Mesendoderm (in vitro differentiated cells): ENCODE data around the gene OPRD1.

Source experiments
- DNase-seq: peaks from one replicate; pipeline ENCODE4 v3.0.0; 2013
- H2AK5ac ChIP-seq: 2 replicates; pipeline ENCODE4 v1.6.1; 2013; ENCODE audit warnings: low read length, inconsistent platforms
- H2BK120ac ChIP-seq: 2 replicates; pipeline ENCODE4 v1.6.1; 2013; ENCODE audit warnings: low read depth, mild to moderate bottlenecking, low read length, moderate library complexity, mixed read lengths
- H2BK15ac ChIP-seq: replicated peaks from 2 replicates; pipeline ENCODE4 v1.6.1; 2013; ENCODE audit warnings: low read depth, mild to moderate bottlenecking, moderate library complexity
- H2BK5ac ChIP-seq: 2 replicates; pipeline ENCODE4 v1.6.1; 2013; ENCODE audit warnings: low read length, inconsistent platforms
- H3K18ac ChIP-seq: 2 replicates; pipeline ENCODE4 v1.6.1; 2013; ENCODE audit warnings: mild to moderate bottlenecking, low read length, mixed read lengths
- H3K23ac ChIP-seq: one replicate; pipeline ENCODE4 v1.6.1; 2013; ENCODE audit warnings: low read length
- H3K27ac ChIP-seq: 2 replicates; pipeline ENCODE4 v1.5.1; 2013; ENCODE audit warnings: low read depth, mild to moderate bottlenecking, inconsistent platforms, low read length, moderate library complexity
- H3K27me3 ChIP-seq: 2 replicates; pipeline ENCODE4 v1.6.1; 2013; ENCODE audit warnings: low read length, control low read depth, mild to moderate bottlenecking, inconsistent platforms; ENCODE audit not compliant: insufficient read depth, poor library complexity
- H3K36me3 ChIP-seq: 2 replicates; pipeline ENCODE4 v1.6.1; 2013; ENCODE audit warnings: low read length, inconsistent platforms; ENCODE audit not compliant: control insufficient read depth, insufficient read depth
- H3K4ac ChIP-seq: one replicate; pipeline ENCODE4 v1.6.1; 2013; ENCODE audit warnings: low read depth, mild to moderate bottlenecking, low read length, moderate library complexity
- H3K4me1 ChIP-seq: 2 replicates; pipeline ENCODE4 v1.6.1; 2013; ENCODE audit warnings: low read depth, low read length, inconsistent platforms; ENCODE audit not compliant: control insufficient read depth
- H3K4me2 ChIP-seq: 2 replicates; pipeline ENCODE4 v1.6.1; 2013; ENCODE audit warnings: low read length
- H3K4me3 ChIP-seq: 2 replicates; pipeline ENCODE4 v1.5.1; 2013; ENCODE audit warnings: mild to moderate bottlenecking, low read length
- H3K56ac ChIP-seq: one replicate; pipeline ENCODE4 v1.6.1; 2013; ENCODE audit warnings: low read length
- H3K79me1 ChIP-seq: 2 replicates; pipeline ENCODE4 v1.6.1; 2013; ENCODE audit warnings: low read length, inconsistent platforms
- H3K79me2 ChIP-seq: 2 replicates; pipeline ENCODE4 v1.6.1; 2013; ENCODE audit warnings: mild to moderate bottlenecking, low read length; ENCODE audit not compliant: control insufficient read depth, insufficient read depth
- H3K9ac ChIP-seq: 2 replicates; pipeline ENCODE4 v1.6.1; 2013; ENCODE audit warnings: low read length, inconsistent platforms
- H4K5ac ChIP-seq: one replicate; pipeline ENCODE4 v1.6.1; 2013; ENCODE audit warnings: low read length
- H4K8ac ChIP-seq: one replicate; pipeline ENCODE4 v1.6.1; 2013; ENCODE audit warnings: low read depth, mild to moderate bottlenecking, control low read depth, low read length, moderate library complexity
- WGBS: extraction: QIAGEN DNeasy Blood & Tissue Kit; methylation state at CpG from one replicate; pipeline ENCODE4 v1.1.7; 2013; ENCODE audit warnings: low lambda C conversion rate, missing lambda C conversion rate; ENCODE audit not compliant: insufficient coverage; ENCODE audit errors: extremely low coverage; 5-methylcytosine and 5-hydroxymethylcytosine counted together

Gene OPRD1

GRCh38 chr1:28775121-28775942, 36.6 kb upstream of the OPRD1 start:
- H3K27ac ChIP-seq = no peak overlapping the region
- H3K9ac ChIP-seq = peak overlapping the region; percentile 28
- peak overlapping the region; percentile 22 for H3K56ac ChIP-seq
- no CpG with 5 or more reads among the region's 39 CpGs for WGBS
- DNase-seq = peak; percentile 32
- H3K18ac ChIP-seq = no peak overlapping the region
- no peak overlapping the region for H3K4ac ChIP-seq
- H4K8ac ChIP-seq = no peak overlapping the region
- no peak overlapping the region for H3K4me3 ChIP-seq
- no peaks in the 10 kb centered on the region for H3K79me1 ChIP-seq
- no peaks in the 10 kb centered on the region for H3K79me2 ChIP-seq
- H4K5ac ChIP-seq = no peak overlapping the region
- peaks cover 1% of the 10 kb centered on the region for H3K36me3 ChIP-seq
- H3K27me3 ChIP-seq = no peaks in the 10 kb centered on the region
- no peak overlapping the region for H2BK15ac ChIP-seq
- H2AK5ac ChIP-seq = no peak overlapping the region
- no peak overlapping the region for H3K4me2 ChIP-seq
- H2BK5ac ChIP-seq = no peak overlapping the region
- H3K4me1 ChIP-seq = no peaks in the 10 kb centered on the region
- H3K23ac ChIP-seq = no peak overlapping the region
- no peak overlapping the region for H2BK120ac ChIP-seq

- Histone ChIP-seq H2BK120ac (no peak overlapping the region), H3K27me3 (no peaks in the 10 kb centered on the region), H3K79me2 (no peaks in the 10 kb centered on the region), H3K4me2 (no peak overlapping the region), H3K4me3 (no peak overlapping the region), H3K4ac (no peak overlapping the region), H2AK5ac (no peak overlapping the region), H3K4me1 (no peaks in the 10 kb centered on the region), H3K79me1 (no peaks in the 10 kb centered on the region), H2BK5ac (no peak overlapping the region), H3K36me3 (peaks cover 1% of the 10 kb centered on the region), H3K23ac (no peak overlapping the region), H3K9ac (no peak overlapping the region), H3K18ac (no peak overlapping the region), H2BK15ac (no peak overlapping the region), H3K27ac (no peak overlapping the region), H4K8ac (no peak overlapping the region), H3K56ac (no peak overlapping the region), H4K5ac (no peak overlapping the region)
- WGBS = no CpG with 5 or more reads among the region's 17 CpGs
- no peak for DNase-seq
Measured at GRCh38 chr1:28776341-28776740, 35.6 kb upstream of the OPRD1 start.

GRCh38 chr1:28778021-28778420, 33.9 kb upstream of the OPRD1 start:
- H2BK120ac ChIP-seq = no peak overlapping the region
- no peak overlapping the region for H3K56ac ChIP-seq
- WGBS = no CpG with 5 or more reads among the region's 2 CpGs
- no peak overlapping the region for H3K4me3 ChIP-seq
- H3K79me2 ChIP-seq = no peaks in the 10 kb centered on the region
- no peak overlapping the region for H3K9ac ChIP-seq
- H3K36me3 ChIP-seq = peaks cover 1% of the 10 kb centered on the region
- no peak overlapping the region for H2BK15ac ChIP-seq
- no peak overlapping the region for H3K27ac ChIP-seq
- H3K4ac ChIP-seq = no peak overlapping the region
- no peak for DNase-seq
- no peak overlapping the region for H4K8ac ChIP-seq
- no peak overlapping the region for H3K4me2 ChIP-seq
- H2AK5ac ChIP-seq = no peak overlapping the region
- no peaks in the 10 kb centered on the region for H3K79me1 ChIP-seq
- no peak overlapping the region for H3K18ac ChIP-seq
- H3K27me3 ChIP-seq = no peaks in the 10 kb centered on the region
- no peak overlapping the region for H4K5ac ChIP-seq
- no peak overlapping the region for H2BK5ac ChIP-seq
- H3K23ac ChIP-seq = no peak overlapping the region
- peaks cover 4% of the 10 kb centered on the region for H3K4me1 ChIP-seq

GRCh38 chr1:28779751-28780408, 32.1 kb upstream of the OPRD1 start:
- no peak overlapping the region for H3K27ac ChIP-seq
- no peaks in the 10 kb centered on the region for H3K27me3 ChIP-seq
- no peak overlapping the region for H4K5ac ChIP-seq
- no peak overlapping the region for H3K18ac ChIP-seq
- H3K36me3 ChIP-seq = peaks cover under 1% of the 10 kb centered on the region
- no peak for DNase-seq
- no peak overlapping the region for H3K4ac ChIP-seq
- H3K79me2 ChIP-seq = no peaks in the 10 kb centered on the region
- no peak overlapping the region for H4K8ac ChIP-seq
- H2BK15ac ChIP-seq = no peak overlapping the region
- no peak overlapping the region for H3K56ac ChIP-seq
- H2BK5ac ChIP-seq = no peak overlapping the region
- no CpG with 5 or more reads among the region's 6 CpGs for WGBS
- H2BK120ac ChIP-seq = no peak overlapping the region
- H3K4me3 ChIP-seq = no peak overlapping the region
- H3K9ac ChIP-seq = no peak overlapping the region
- H3K4me1 ChIP-seq = peaks cover 4% of the 10 kb centered on the region
- H3K79me1 ChIP-seq = no peaks in the 10 kb centered on the region
- no peak overlapping the region for H3K4me2 ChIP-seq
- H2AK5ac ChIP-seq = no peak overlapping the region
- H3K23ac ChIP-seq = no peak overlapping the region

DNA sequence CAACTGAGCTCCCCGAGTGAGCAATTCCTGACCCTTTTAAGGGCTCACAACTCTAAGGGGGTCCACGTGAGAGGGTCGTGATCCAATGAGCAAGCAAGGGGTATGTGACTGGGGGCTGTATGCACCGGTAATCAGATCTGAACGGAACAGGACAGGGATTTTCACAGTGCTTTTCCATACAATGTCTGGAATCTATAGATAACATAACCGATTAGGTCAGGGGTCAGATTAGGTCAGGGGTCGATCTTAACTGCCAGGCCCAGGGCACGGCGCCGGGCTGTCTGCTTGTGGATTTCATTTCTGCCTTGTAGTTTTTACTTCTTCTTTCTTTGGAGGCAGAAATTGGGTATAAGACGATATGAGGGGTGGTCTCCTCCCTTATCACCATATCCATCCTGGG, 30.7 kb upstream of the OPRD1 start:
- no peaks in the 10 kb centered on the region for H3K36me3 ChIP-seq

More for the DNA sequence above, 30.7 kb upstream of the OPRD1 start:
- Histone ChIP-seq H3K4me1 (peaks cover 4% of the 10 kb centered on the region), H3K4me2 (no peak overlapping the region), H2AK5ac (no peak overlapping the region), H2BK5ac (no peak overlapping the region), H3K79me2 (no peaks in the 10 kb centered on the region), H2BK120ac (no peak overlapping the region), H3K18ac (no peak overlapping the region), H4K8ac (no peak overlapping the region), H4K5ac (no peak overlapping the region), H3K79me1 (no peaks in the 10 kb centered on the region), H3K56ac (no peak overlapping the region), H2BK15ac (no peak overlapping the region), H3K27ac (no peak overlapping the region), H3K4me3 (no peak overlapping the region), H3K23ac (no peak overlapping the region), H3K9ac (no peak overlapping the region), H3K27me3 (no peaks in the 10 kb centered on the region), H3K4ac (no peak overlapping the region)
- no CpG with 5 or more reads among the region's 11 CpGs for WGBS
- no peak for DNase-seq
